ENCODE measurements around the gene TRPV4. TPM values are rescaled to one million over a fixed set of nuclear protein-coding genes. Genes with fewer than 3 reads are reported as not detected.

Gene TRPV4
- total RNA-seq, 4 donors from 2014 or later: 2.8 to 7.5 (median 4.8) TPM

GRCh38 chr12:109783135-109783964 lies 49.8 kb downstream of the TRPV4 start:
- no peaks in the 10 kb centered on the region for H3K4me1 ChIP-seq
- H3K9me3 ChIP-seq: peaks cover 0 to 12% (median 3%) of the 10 kb centered on the region in 3 donors
- H3K27me3 ChIP-seq: no peaks in the 10 kb centered on the region
- no peak for DNase-seq
- peaks cover 0 to 41% (median 0%) of the 10 kb centered on the region in 3 donors for H3K36me3 ChIP-seq
- WGBS, 2 donors: 79 to 81% methylated on average over 13 to 18 of the region's 28 CpGs
- intact Hi-C loops (cut with DNase I): no loop called here
- no peak overlapping the region for H3K27ac ChIP-seq
- no peak for TF ChIP-seq CTCF (IDR thresholded peaks at IDR 0.05)
- TF ChIP-seq POLR2A (IDR thresholded peaks at IDR 0.05): no peak
- no peak overlapping the region for H3K4me3 ChIP-seq

GRCh38 chr12:109782326-109782703 lies 50.9 kb downstream of the TRPV4 start:
- Histone ChIP-seq H3K36me3 (peaks cover 0 to 31% (median 0%) of the 10 kb centered on the region in 3 donors), H3K9me3 (peaks cover 0 to 12% (median 3%) of the 10 kb centered on the region in 3 donors), H3K4me1 (no peaks in the 10 kb centered on the region), H3K4me3 (no peak overlapping the region), H3K27me3 (no peaks in the 10 kb centered on the region), H3K27ac (no peak overlapping the region)
- WGBS, 2 donors: 88% methylated on average over 5 to 7 of the region's 9 CpGs
- TF ChIP-seq POLR2A (IDR thresholded peaks at IDR 0.05) (no peak), CTCF (IDR thresholded peaks at IDR 0.05) (no peak)
- DNase-seq: no peak
- intact Hi-C loops (cut with DNase I): no loop called here

GRCh38 chr12:109781668-109782325 lies 51.4 kb downstream of the TRPV4 start:
- intact Hi-C loops (cut with DNase I): no loop called here
- TF ChIP-seq POLR2A (IDR thresholded peaks at IDR 0.05) (no peak), CTCF (IDR thresholded peaks at IDR 0.05) (no peak)
- no peak overlapping the region for H3K4me3 ChIP-seq
- H3K4me1 ChIP-seq: no peaks in the 10 kb centered on the region
- H3K36me3 ChIP-seq: peaks cover 0 to 26% (median 0%) of the 10 kb centered on the region in 3 donors
- H3K27me3 ChIP-seq: no peaks in the 10 kb centered on the region
- no peak overlapping the region for H3K27ac ChIP-seq
- no peak for DNase-seq
- WGBS, 2 donors: 50 to 83% methylated on average over 2 to 5 of the region's 10 CpGs
- H3K9me3 ChIP-seq: peaks cover 0 to 12% (median 3%) of the 10 kb centered on the region in 3 donors

GRCh38 chr12:109779382-109779781 lies 53.8 kb downstream of the TRPV4 start:
- no peak for TF ChIP-seq POLR2A (IDR thresholded peaks at IDR 0.05)
- WGBS, 2 donors: 86 to 88% methylated on average over 5 to 6 of the region's 6 CpGs
- no peaks in the 10 kb centered on the region for H3K27me3 ChIP-seq
- H3K36me3 ChIP-seq: peaks cover 0 to 15% (median 0%) of the 10 kb centered on the region in 3 donors
- DNase-seq: no peak
- no peak overlapping the region for H3K27ac ChIP-seq
- intact Hi-C loops (cut with DNase I): loop anchor here (10.0 kb wide), 1 partner anchor 355 kb away; no protein-coding TSS in a partner anchor
- H3K9me3 ChIP-seq: peaks cover 0 to 12% (median 3%) of the 10 kb centered on the region in 3 donors
- H3K4me3 ChIP-seq: no peak overlapping the region
- H3K4me1 ChIP-seq: no peaks in the 10 kb centered on the region

- TF ChIP-seq CTCF (IDR thresholded peaks at IDR 0.05) (no peak), POLR2A (IDR thresholded peaks at IDR 0.05) (no peak)
- WGBS, 2 donors: 87 to 100% methylated on average over 1 of the region's 1 CpG
- intact Hi-C loops (cut with DNase I): loop anchor here (10.0 kb wide), 1 partner anchor 354 kb away; no protein-coding TSS in a partner anchor
- peaks cover 0 to 12% (median 3%) of the 10 kb centered on the region in 3 donors for H3K9me3 ChIP-seq
- H3K27me3 ChIP-seq: peaks cover 0 to 3% (median 0%) of the 10 kb centered on the region in 4 donors
- DNase-seq: no peak
- no peak overlapping the region for H3K27ac ChIP-seq
- no peak overlapping the region for H3K4me3 ChIP-seq
- peaks cover 0 to 4% (median under 1%) of the 10 kb centered on the region in 3 donors for H3K4me1 ChIP-seq
- H3K36me3 ChIP-seq: peaks cover 0 to 10% (median 0%) of the 10 kb centered on the region in 3 donors
Measured at GRCh38 chr12:109778684-109779083, 54.5 kb downstream of the TRPV4 start.

All from esophagus squamous epithelium (tissue), 5 donors.